Measurements from ENCODE around the gene FAM216A. TPM values are rescaled to one million over a fixed set of nuclear protein-coding genes. Genes with fewer than 3 reads are reported as not detected.

FAM216A gene
- total and polyA plus RNA-seq, 9 of the 15 experiments (the other 6 are each of a cell fraction or from before 2014, with no cell fraction given): 17.2 to 96.9 (median 48.5) TPM

GRCh38 chr12:110501752-110502738 lies 33.4 kb downstream of the FAM216A start, which contains the start of the genes RAD9B and VPS29 (continued):
- TF ChIP-seq ZBTB5 (IDR thresholded peaks at IDR 0.05) (no peak), HDAC6 (IDR thresholded peaks at IDR 0.05; ENCODE audit: low read depth, low read length) (no peak), ATF7 (IDR thresholded peaks at IDR 0.05) (peak; percentile 83), ZNF511 (CRISPR knock-in tag; IDR thresholded peaks at IDR 0.05) (peak; percentile 99), ZNF507 (tag; conservative IDR thresholded peaks at IDR 0.05) (no peak), FUS (optimal IDR thresholded peaks at IDR 0.05; ENCODE audit: low read depth, low read length) (no peak), TARDBP (IDR thresholded peaks at IDR 0.05) (peak; percentile 87), HDAC1 (IDR thresholded peaks at IDR 0.05) (peak in 1 of 2 experiments; percentile 68; a peak in 2 of 4 replicates), HINFP (tag; conservative IDR thresholded peaks at IDR 0.05; ENCODE audit: low read depth) (peak; percentile 70), ZBTB49 (CRISPR knock-in tag; IDR thresholded peaks at IDR 0.05; ENCODE audit: borderline replicate concordance) (peak; percentile 96; the same call in 1 of the 2 replicates), CBFA2T2 (conservative IDR thresholded peaks at IDR 0.05) (no peak), POLR2AphosphoS2 (IDR thresholded peaks at IDR 0.05; ENCODE audit: low read length) (no peak; the same call in 1 of the 2 replicates), NEUROD1 (IDR thresholded peaks at IDR 0.05; ENCODE audit: borderline replicate concordance, low read depth, low read length, partially characterized antibody) (peak; percentile 91), E2F3 (CRISPR knock-in tag; IDR thresholded peaks at IDR 0.05) (peak; percentile 99), RAD21 (CRISPR knock-in tag; conservative IDR thresholded peaks at IDR 0.05 in 1 of 2, IDR thresholded peaks at IDR 0.05 in 1 of 2) (no peak), ZNF408 (CRISPR knock-in tag; IDR thresholded peaks at IDR 0.05; ENCODE audit: low read depth) (no peak)
- TF ChIP-seq, protein P1, sequence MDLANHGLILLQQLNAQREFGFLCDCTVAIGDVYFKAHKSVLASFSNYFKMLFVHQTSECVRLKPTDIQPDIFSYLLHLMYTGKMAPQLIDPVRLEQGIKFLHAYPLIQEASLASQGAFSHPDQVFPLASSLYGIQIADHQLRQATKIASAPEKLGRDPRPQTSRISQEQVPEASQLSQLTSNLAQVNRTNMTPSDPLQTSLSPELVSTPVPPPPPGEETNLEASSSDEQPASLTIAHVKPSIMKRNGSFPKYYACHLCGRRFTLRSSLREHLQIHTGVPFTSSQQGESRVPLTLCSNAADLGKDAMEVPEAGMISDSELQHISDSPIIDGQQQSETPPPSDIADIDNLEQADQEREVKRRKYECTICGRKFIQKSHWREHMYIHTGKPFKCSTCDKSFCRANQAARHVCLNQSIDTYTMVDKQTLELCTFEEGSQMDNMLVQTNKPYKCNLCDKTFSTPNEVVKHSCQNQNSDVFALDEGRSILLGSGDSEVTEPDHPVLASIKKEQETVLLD (IDR thresholded peaks at IDR 0.05): peak; percentile 56

Measured in K562 (cell line).